ENCODE data around the gene GPR158. TPM values are rescaled to one million over a fixed set of nuclear protein-coding genes. Genes with fewer than 3 reads are reported as not detected.
A peak's percentile ranks its signal among the peaks of the same experiment; 100 is the strongest.

Gene GPR158
- total RNA-seq, 1 experiment from 2014 or later, result 0.24 TPM

DNA sequence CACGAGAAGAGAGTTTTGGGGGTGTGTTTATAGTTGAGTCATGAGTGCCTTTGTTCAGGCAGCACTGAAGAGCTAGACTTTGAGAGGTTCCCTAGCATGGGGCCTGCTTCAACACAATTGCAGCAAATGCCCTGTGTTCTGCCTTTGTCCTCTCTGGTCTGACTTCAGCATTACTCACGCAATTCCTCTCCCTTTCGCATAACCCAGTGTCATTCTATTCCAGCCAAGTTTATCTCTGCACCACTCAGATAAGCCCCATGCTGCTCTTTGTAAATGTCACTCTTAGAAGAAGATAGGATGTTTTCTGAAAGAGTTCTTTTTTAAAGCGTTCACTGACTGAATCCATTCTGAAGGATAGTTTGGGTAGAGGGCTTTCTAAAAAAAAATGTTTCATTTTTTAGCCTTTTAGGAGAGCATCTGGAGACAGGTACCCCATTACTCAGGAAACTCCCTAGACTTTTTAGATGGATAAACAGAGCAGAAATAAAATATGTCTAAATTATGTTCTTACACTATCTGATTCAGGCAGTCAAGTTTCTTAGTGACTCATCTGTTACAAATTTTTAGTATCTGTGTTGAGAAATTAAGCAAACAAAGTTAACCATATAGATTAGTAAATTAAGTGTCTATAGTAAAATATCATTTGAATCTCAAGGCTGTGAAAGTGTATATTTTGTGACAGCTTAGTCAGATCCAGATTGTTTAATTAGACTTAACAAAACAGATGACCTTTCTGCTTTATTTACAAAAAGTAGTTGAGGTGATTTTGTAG, 318.5 kb downstream of the GPR158 start:
- no peaks in the 10 kb centered on the region for H3K36me3 Mint-ChIP-seq (ENCODE audit: insufficient read depth in 1 of 3, low read depth in 3 of 3)
- no peak overlapping the region for H3K4ac ChIP-seq (ENCODE audit: low read depth, low read length)
- H3K18ac ChIP-seq (ENCODE audit: insufficient read length, low read depth, low read length), result no peak overlapping the region
- H2AFZ ChIP-seq (ENCODE audit: low read length), result no peak overlapping the region
- no peaks in the 10 kb centered on the region for H3K9me3 ChIP-seq (ENCODE audit: control insufficient read depth, low read depth, low read length)
- H3K56ac ChIP-seq (ENCODE audit: insufficient read length, low read depth, low read length), result no peak overlapping the region
- H3K14ac ChIP-seq (ENCODE audit: insufficient read depth, low read length), result no peak overlapping the region
- no peak overlapping the region for H2BK120ac ChIP-seq (ENCODE audit: low read depth, low read length, poor library complexity, severe bottlenecking)
- peaks cover 39 to 45% of the 10 kb centered on the region in 2 experiments for H3K4me1 Mint-ChIP-seq
- no peak overlapping the region for H4K91ac ChIP-seq (ENCODE audit: insufficient read length, low read depth, low read length)
- no peak overlapping the region for H2BK15ac ChIP-seq (ENCODE audit: low read depth, low read length)
- no peaks in the 10 kb centered on the region; the same call in 1 of the 2 replicates for H3K4me1 ChIP-seq (ENCODE audit: insufficient read depth, low read length)
- no peak overlapping the region for H3K9ac ChIP-seq (ENCODE audit: extremely low read depth, insufficient read length, low read length)
- no peaks in the 10 kb centered on the region for H3K27me3 ChIP-seq (ENCODE audit: insufficient read depth, low read length)
- no peak overlapping the region for H4K5ac ChIP-seq (ENCODE audit: insufficient read length, low read depth, low read length)
- H3K23me2 ChIP-seq (ENCODE audit: insufficient read length, low read depth, low read length, poor library complexity, severe bottlenecking), result no peaks in the 10 kb centered on the region
- H3K27ac ChIP-seq (ENCODE audit: insufficient read length, low read depth, low read length), result peak overlapping the region; percentile 11
- no peaks in the 10 kb centered on the region for H3K79me1 ChIP-seq (ENCODE audit: insufficient read depth, low read depth, low read length, poor library complexity, severe bottlenecking)
- no peak overlapping the region for H3K23ac ChIP-seq (ENCODE audit: insufficient read length, low read depth, low read length)
- peak overlapping the region in 1 of 2 experiments; percentile 30; a peak in 3 of 5 replicates for H3K4me3 Mint-ChIP-seq
- H4K8ac ChIP-seq (replicated peaks; ENCODE audit: insufficient read length, low read depth, low read length), result no peak overlapping the region
- no peak overlapping the region for H2AK5ac ChIP-seq (ENCODE audit: insufficient read length, low read length)
- no peaks in the 10 kb centered on the region for H3K27me3 Mint-ChIP-seq (ENCODE audit: low read depth)
- no peaks in the 10 kb centered on the region for H3K79me2 ChIP-seq (ENCODE audit: insufficient read depth, low read length)
- H4K20me1 ChIP-seq (ENCODE audit: control insufficient read depth, insufficient read depth, insufficient read length), result no peaks in the 10 kb centered on the region
- no peak overlapping the region for H3T11ph ChIP-seq (ENCODE audit: low read length)
- TF ChIP-seq, protein P1, sequence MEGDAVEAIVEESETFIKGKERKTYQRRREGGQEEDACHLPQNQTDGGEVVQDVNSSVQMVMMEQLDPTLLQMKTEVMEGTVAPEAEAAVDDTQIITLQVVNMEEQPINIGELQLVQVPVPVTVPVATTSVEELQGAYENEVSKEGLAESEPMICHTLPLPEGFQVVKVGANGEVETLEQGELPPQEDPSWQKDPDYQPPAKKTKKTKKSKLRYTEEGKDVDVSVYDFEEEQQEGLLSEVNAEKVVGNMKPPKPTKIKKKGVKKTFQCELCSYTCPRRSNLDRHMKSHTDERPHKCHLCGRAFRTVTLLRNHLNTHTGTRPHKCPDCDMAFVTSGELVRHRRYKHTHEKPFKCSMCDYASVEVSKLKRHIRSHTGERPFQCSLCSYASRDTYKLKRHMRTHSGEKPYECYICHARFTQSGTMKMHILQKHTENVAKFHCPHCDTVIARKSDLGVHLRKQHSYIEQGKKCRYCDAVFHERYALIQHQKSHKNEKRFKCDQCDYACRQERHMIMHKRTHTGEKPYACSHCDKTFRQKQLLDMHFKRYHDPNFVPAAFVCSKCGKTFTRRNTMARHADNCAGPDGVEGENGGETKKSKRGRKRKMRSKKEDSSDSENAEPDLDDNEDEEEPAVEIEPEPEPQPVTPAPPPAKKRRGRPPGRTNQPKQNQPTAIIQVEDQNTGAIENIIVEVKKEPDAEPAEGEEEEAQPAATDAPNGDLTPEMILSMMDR (conservative IDR thresholded peaks at IDR 0.05), result no peak
- H3K4me2 ChIP-seq (ENCODE audit: insufficient read depth, insufficient read length, low read length), result no peak overlapping the region
- no peaks in the 10 kb centered on the region for H3K9me3 Mint-ChIP-seq
- H2BK5ac ChIP-seq (ENCODE audit: insufficient read length, low read length), result no peak overlapping the region
- no peak overlapping the region for H2BK12ac ChIP-seq (ENCODE audit: insufficient read length, low read depth, low read length)
- peak; percentile 90 for DNase-seq
- peak overlapping the region; percentile 54 to 98 (median 94); a peak in 6 of 7 replicates for H3K27ac Mint-ChIP-seq
- no CpG with 5 or more reads among the region's 4 CpGs for WGBS (ENCODE audit: extremely low coverage, insufficient read length, low lambda C conversion rate)
- H2BK20ac ChIP-seq (ENCODE audit: low read depth, low read length, poor library complexity, severe bottlenecking), result no peak overlapping the region
